ENCODE measurements around the gene FSIP1.

FSIP1 gene

GRCh38 chr15:39699516-39700374, 82.9 kb downstream of the FSIP1 start:
- Mint-ChIP-seq H3K4me1 (no peaks in the 10 kb centered on the region), H3K4me3 (no peak overlapping the region), H3K9me3 (no peaks in the 10 kb centered on the region), H3K36me3 (no peaks in the 10 kb centered on the region), H3K27ac (no peak overlapping the region)
- ATAC-seq = no peak
- no peak for DNase-seq (ENCODE audit: low spot score in 2 of 2)

DNA sequence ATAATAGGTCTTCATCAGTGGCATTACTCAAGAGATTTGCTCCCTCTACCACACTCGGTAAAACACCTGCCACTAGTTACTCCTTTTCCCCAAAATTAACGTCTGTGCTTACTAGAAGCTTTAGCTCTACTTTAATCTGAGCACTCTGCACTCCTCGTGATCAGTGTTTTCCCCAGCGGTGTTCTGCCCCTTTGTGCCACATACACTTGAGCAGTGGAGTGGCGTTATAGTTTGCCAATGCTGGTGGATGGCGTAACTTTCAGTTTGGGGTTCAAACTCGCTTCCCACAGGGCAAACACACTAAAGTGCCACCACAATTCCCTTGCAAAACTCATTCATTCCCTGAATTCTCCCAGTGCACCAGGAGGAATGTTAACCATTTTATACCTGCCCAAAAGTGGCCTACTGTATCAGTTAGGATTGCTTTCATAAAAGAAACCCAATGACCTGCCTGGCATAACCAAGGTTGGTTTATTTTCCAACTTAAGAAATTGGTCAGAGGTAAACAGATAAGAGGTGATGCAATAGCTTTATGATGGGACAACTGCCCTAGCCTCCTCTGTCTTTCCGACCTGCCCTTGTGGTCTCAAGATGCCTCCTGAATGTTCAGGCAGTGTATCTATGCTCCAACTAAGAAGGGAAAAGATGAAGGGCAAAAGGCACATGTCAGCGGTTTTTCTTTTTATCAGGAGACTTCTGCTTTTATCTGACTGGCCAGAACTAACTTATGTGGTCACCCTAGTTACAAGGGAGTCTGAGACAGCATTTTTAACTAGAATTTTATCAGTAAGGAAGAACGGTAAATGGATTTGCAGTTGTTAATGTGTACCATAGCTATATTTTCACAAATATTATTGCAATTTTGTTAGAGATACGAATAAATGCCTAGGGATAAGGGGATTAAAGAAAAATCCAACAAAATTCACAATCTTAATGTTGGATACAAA, 83.9 kb downstream of the FSIP1 start:
- Mint-ChIP-seq H3K36me3 (no peaks in the 10 kb centered on the region), H3K27ac (no peak overlapping the region), H3K4me3 (no peak overlapping the region), H3K9me3 (no peaks in the 10 kb centered on the region), H3K4me1 (no peaks in the 10 kb centered on the region)
- ATAC-seq (no peak), DNase-seq (ENCODE audit: low spot score in 2 of 2) (no peak)

- ATAC-seq (no peak), DNase-seq (ENCODE audit: low spot score in 2 of 2) (no peak)
- no peak overlapping the region for H3K4me3 Mint-ChIP-seq
- no peaks in the 10 kb centered on the region for H3K9me3 Mint-ChIP-seq
- no peaks in the 10 kb centered on the region for H3K4me1 Mint-ChIP-seq
- no peak overlapping the region for H3K27ac Mint-ChIP-seq
- H3K36me3 Mint-ChIP-seq = no peaks in the 10 kb centered on the region
Measured at GRCh38 chr15:39697509-39697908, 85.1 kb downstream of the FSIP1 start.

DNA sequence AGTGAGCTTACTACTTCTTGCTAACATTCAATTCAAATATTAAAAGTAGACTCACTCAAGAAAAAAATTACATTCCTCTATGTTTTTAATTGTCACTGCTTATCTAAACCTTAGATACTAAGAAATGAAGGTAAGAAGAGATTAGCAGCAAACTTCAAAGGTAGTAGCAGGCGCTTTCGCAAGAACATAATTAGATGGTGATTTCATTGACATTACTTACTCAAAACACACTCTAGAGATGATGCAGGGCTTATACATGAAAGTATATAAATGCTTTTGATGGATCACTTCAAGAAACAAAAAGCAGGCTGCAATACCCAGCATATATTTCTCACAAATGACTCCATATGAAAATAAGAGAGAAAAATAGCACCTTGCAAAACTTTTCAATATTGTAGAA, 86.8 kb downstream of the FSIP1 start:
- no peak for ATAC-seq
- Mint-ChIP-seq H3K27ac (no peak overlapping the region), H3K4me3 (no peak overlapping the region), H3K4me1 (no peaks in the 10 kb centered on the region), H3K9me3 (no peaks in the 10 kb centered on the region), H3K36me3 (no peaks in the 10 kb centered on the region)
- no peak for DNase-seq (ENCODE audit: low spot score in 2 of 2)

DNA sequence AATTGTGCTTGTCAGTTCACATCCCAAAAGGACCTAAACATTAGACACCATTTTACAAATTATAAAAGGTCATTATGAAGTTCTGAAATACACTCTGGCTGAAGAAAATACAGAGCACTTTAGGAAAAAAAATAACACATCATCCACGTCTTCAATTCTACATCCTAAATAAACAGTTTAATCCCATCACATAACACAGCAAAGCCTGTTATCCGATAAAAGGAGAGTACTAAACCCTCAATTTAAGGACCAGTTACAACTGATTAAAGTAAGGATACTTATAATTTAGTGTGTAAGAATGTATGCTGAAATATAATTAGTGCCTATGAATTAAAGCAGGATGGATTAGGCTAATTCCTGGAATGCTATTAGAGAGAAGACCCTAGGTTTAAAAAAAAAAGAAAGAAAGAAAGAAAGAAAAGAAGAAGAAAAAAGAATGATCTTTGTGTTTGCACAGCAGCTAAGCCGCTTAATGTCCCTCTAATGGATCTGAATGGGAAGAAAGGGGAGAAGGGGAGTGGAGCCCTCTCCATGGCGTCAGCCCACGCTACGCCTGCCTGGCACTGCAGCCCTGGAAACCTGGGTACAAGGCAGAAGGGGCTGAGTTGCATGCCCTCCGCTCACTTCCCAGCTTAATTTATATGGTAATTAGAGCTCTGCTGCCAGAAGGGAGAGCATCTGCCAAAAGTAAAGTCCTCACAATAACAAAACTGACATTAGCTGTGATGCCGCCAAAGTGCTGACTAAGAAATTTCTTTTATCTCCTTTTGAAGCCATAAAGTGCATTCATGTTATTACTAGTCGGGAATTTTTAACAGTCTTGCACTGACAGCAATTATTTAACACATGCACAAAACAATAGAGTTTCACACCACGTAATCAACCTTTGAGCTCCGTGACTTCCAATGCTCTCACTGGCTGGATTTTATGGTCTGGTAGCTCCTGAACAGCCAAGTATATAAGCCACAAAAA, 90.0 kb downstream of the FSIP1 start:
- Mint-ChIP-seq H3K4me3 (no peak overlapping the region), H3K9me3 (no peaks in the 10 kb centered on the region), H3K4me1 (no peaks in the 10 kb centered on the region), H3K36me3 (no peaks in the 10 kb centered on the region), H3K27ac (no peak overlapping the region)
- no peak for ATAC-seq
- no peak for DNase-seq (ENCODE audit: low spot score in 2 of 2)

GRCh38 chr15:39690881-39691634, 91.6 kb downstream of the FSIP1 start:
- Mint-ChIP-seq H3K4me1 (no peaks in the 10 kb centered on the region), H3K9me3 (no peaks in the 10 kb centered on the region), H3K4me3 (no peak overlapping the region), H3K36me3 (no peaks in the 10 kb centered on the region), H3K27ac (no peak overlapping the region)
- DNase-seq (ENCODE audit: low spot score in 2 of 2) (no peak), ATAC-seq (no peak)

- no peaks in the 10 kb centered on the region for H3K9me3 Mint-ChIP-seq
- H3K4me3 Mint-ChIP-seq = no peak overlapping the region
- no peak overlapping the region for H3K27ac Mint-ChIP-seq
- H3K36me3 Mint-ChIP-seq = no peaks in the 10 kb centered on the region
- DNase-seq (ENCODE audit: low spot score in 2 of 2) (no peak), ATAC-seq (no peak)
- no peaks in the 10 kb centered on the region for H3K4me1 Mint-ChIP-seq
Measured at GRCh38 chr15:39687965-39688364, 94.7 kb downstream of the FSIP1 start.

- DNase-seq (ENCODE audit: low spot score in 2 of 2) (no peak), ATAC-seq (no peak)
- Mint-ChIP-seq H3K4me3 (no peak overlapping the region), H3K36me3 (no peaks in the 10 kb centered on the region), H3K27ac (no peak overlapping the region), H3K9me3 (no peaks in the 10 kb centered on the region), H3K4me1 (no peaks in the 10 kb centered on the region)
Measured at GRCh38 chr15:39685999-39686613, 96.5 kb downstream of the FSIP1 start.

DNA sequence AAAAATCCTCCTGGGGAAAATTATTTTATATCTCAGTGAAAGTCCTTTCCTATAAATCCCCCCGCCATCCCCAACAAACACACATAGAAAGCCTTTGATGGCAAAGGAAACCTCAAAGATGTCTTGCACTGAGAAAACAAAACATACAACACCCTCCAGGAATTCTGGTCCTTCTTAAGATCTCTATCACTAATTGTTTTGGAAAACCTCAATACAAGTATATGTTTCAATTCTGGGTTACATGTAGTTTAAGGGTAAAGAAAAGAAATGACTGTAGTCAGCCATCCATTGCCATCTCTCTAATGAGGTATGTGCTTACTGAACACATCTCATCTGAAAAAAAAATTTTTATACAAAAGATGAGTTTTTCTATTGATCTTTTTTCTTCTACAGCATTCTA, 97.3 kb downstream of the FSIP1 start:
- DNase-seq (ENCODE audit: low spot score in 2 of 2) = no peak
- ATAC-seq = no peak
- Mint-ChIP-seq H3K27ac (no peak overlapping the region), H3K4me1 (no peaks in the 10 kb centered on the region), H3K36me3 (no peaks in the 10 kb centered on the region), H3K4me3 (no peak overlapping the region), H3K9me3 (no peaks in the 10 kb centered on the region)

DNA sequence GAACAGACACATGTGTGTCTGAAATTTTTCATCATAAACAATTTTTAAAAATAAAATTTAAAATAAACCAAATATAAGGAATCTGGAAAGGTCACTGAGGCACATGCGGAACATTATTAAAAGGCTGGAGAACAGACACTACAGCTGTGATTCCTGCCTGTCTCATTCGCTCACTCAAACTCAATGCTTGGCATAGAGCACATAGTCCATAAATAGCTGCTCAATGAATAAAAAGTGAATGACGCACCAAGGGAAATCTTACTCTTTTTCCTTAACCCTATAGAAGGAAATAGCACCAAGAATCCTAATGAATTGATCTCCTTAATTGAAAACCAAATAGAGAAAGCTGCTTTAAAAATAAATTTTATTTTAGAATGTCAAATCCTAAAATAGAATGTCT, 98.4 kb downstream of the FSIP1 start:
- Mint-ChIP-seq H3K36me3 (no peaks in the 10 kb centered on the region), H3K27ac (no peak overlapping the region), H3K4me3 (no peak overlapping the region), H3K9me3 (no peaks in the 10 kb centered on the region), H3K4me1 (no peaks in the 10 kb centered on the region)
- DNase-seq (ENCODE audit: low spot score in 2 of 2) (no peak), ATAC-seq (no peak)

DNA sequence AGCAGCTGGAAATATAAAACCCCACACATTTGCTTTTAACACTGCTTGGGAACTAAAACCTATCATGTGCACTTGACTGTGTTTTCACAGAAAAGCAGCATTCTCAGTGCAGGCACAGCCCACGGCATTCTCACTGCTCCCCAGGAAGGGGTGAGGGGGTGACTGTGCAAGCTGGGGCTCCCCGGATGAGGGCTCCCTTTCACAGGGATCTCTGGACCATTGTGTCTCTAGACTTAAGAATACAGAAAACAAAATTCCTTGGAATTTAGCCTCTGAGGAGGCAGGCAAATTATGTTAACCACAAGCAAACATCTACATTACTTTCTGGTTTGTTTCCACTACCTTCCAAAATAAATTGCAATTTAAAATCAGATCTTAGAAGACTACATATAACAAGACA, 100.3 kb downstream of the FSIP1 start:
- Mint-ChIP-seq H3K4me3 (no peak overlapping the region), H3K36me3 (no peaks in the 10 kb centered on the region)
- DNase-seq (ENCODE audit: low spot score in 2 of 2) = no peak

GRCh38 chr15:39680868-39681267, 101.8 kb downstream of the FSIP1 start:
- no peak for ATAC-seq
- Mint-ChIP-seq H3K9me3 (no peaks in the 10 kb centered on the region), H3K4me1 (no peaks in the 10 kb centered on the region), H3K4me3 (no peak overlapping the region), H3K36me3 (no peaks in the 10 kb centered on the region), H3K27ac (no peak overlapping the region)
- no peak for DNase-seq (ENCODE audit: low spot score in 2 of 2)

More for the DNA sequence above, 100.3 kb downstream of the FSIP1 start:
- H3K9me3 Mint-ChIP-seq = no peaks in the 10 kb centered on the region
- no peaks in the 10 kb centered on the region for H3K4me1 Mint-ChIP-seq
- no peak overlapping the region for H3K27ac Mint-ChIP-seq
- no peak for ATAC-seq

DNA sequence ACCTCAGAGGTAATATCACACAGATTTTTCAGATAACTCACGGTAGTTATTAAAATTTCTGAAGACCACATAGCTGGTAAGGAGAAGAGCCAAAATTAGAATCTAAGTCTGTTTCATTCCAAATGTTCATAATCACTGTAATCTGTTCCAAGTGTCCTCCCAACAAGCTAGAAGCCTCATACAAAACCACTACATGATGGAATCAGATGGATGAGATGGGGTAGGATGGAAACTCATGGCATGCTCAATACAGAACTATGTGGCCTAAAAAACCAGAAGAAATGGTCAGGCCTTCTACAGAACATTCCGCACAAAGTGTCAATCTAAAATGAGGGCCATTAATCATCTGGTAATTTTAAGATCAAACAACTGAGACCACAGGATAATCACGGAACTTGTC, 110.0 kb downstream of the FSIP1 start:
- Mint-ChIP-seq H3K4me3 (no peak overlapping the region), H3K27ac (no peak overlapping the region), H3K4me1 (peaks cover 7% of the 10 kb centered on the region), H3K36me3 (no peaks in the 10 kb centered on the region), H3K9me3 (no peaks in the 10 kb centered on the region)
- no peak for DNase-seq (ENCODE audit: low spot score in 2 of 2)
- ATAC-seq = no peak

- DNase-seq (ENCODE audit: low spot score in 2 of 2) = no peak
- no peak for ATAC-seq
- Mint-ChIP-seq H3K4me1 (peaks cover 11% of the 10 kb centered on the region), H3K36me3 (no peaks in the 10 kb centered on the region), H3K27ac (no peak overlapping the region), H3K9me3 (no peaks in the 10 kb centered on the region), H3K4me3 (no peak overlapping the region)
Measured at GRCh38 chr15:39672184-39672583, 110.5 kb downstream of the FSIP1 start.

Data from stimulated activated effector memory CD8-positive, alpha-beta T cell treated with anti-CD3 and anti-CD28 coated beads, Interleukin-12 subunit alpha, Interleukin-12 subunit beta, amount 100 ng/mL, for 72 hours (primary cell).